Activated effector memory CD4-positive, alpha-beta T cell treated with Interleukin-2 at 50 U/mL for 16 hours (primary cell): Measurements from ENCODE around the gene GNB2.
A peak's percentile ranks its signal among the peaks of the same experiment; 100 is the strongest.
"Not testable (repeated sequence)": the region's sequence is repeated elsewhere in the genome, so short reads cannot be mapped to it uniquely, and the experiment has no call there.

Experiments used
- DNase-seq: peaks from one replicate; pipeline ENCODE4 v3.0.0-alpha.2; 2020

GNB2 gene

DNA sequence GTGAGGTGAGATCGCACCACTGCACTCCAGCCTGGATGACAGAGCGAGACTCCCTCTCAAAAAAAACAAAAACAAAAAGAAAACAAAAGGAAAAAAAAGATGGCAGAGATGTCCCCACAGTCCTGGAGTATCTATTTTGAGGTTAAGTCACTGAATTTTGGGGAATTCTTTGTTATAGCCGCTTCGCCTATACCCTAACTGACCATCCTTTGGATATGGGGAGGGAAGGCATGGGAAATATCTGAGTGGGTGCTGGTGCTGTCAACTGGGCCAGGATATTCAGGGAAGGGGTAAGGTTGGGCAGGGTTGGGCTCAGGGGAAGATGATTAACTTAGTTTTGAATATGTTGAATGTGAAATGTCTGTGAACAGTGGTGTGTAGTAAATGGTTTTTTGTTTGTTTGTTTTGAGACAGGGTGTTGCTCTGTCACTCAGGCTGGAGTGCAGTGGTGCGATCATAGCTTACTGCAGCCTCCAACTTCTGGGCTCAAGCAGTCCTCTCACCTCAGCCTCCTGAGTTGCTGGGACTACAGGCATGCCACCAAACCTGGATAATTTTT lies 8.3 kb upstream of the GNB2 start:
- DNase-seq: no peak

GRCh38 chr7:100667331-100668068 lies 6.0 kb upstream of the GNB2 start:
- no peak for DNase-seq

DNA sequence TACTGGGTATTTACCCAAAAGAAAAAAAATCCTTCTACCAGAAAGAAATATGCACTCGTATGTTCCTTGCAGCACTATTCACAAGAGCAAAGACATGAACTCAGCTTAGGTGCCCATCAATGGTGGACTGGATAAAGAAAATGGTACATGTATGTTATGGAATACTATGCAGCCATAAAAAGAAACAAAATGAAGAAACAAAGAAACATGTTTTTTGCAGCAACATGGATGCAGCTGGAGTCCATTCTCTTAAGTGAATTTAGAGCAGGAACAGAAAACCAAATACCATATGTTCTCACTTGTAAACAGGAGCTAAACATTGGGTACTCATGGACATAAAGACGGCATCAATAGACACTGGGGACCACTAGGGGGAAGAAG lies 5.5 kb upstream of the GNB2 start:
- no peak for DNase-seq

DNA sequence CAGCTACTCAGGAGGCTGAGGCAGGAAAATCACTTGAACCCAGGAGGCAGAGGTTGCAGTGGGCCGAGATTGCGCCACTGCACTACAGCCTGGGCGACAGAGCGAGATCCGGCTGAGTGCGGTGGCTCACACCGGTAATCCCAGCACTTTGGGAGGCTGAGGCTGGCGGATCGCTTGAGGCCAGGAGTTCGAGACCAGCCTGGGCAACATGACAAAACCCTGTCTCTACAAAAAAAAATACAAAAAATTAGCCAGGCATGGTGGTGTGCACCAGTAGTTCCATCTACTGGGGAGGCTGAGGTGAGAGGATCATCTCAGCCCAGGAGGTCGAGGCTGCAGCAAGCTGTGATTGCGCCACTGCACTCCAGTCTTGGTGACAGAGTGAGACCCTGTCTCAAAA lies 4.4 kb upstream of the GNB2 start:
- not testable (repeated sequence) for DNase-seq

GRCh38 chr7:100670074-100670473 lies 3.5 kb upstream of the GNB2 start:
- no peak for DNase-seq

DNA sequence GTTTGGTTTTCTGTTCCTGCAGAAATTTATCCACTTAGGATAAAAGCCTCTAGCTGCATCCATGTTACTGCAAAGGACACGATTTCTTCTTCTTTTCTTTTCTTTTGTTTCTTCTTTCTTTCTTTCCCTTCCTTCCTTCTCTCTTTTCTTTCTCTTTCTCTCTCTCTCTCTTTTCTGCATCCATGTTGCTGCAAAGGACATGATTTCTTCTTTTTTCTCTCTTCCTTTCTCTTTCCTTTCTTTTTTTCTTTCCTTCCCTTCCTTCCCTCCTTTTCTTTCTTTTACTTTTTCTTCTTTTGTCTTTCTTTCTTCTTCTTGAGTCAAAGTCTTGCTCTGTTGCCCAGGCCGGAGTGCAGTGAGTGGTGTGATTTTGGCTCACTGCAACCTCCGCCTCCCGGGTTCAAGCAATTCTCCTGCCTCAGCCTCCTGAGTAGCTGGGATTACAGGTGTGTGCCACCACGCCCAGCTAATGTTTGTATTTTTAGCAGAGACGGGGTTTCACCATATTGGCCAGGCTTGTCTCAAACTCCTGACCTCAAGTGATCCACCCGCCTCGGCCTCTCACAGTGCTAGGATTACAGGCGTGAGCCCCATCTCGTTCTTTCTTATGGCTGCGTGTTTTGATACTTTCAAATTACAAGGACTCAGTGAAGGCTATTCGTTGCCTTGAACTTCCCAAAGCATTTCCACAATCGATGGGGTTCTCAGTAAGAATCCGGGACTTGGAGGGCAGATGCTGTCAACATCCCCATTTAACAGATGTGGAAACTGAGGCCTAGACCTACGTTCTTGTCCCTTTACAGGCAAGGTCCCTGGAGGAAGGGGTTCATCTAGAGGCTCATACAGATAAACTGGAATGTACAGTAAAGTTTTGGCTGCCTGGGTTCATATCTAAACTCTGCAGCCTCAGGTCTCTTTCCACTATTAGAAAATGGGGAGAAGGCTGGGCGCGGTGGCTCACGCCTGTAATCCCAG lies 1.9 kb upstream of the GNB2 start:
- DNase-seq: no peak

DNA sequence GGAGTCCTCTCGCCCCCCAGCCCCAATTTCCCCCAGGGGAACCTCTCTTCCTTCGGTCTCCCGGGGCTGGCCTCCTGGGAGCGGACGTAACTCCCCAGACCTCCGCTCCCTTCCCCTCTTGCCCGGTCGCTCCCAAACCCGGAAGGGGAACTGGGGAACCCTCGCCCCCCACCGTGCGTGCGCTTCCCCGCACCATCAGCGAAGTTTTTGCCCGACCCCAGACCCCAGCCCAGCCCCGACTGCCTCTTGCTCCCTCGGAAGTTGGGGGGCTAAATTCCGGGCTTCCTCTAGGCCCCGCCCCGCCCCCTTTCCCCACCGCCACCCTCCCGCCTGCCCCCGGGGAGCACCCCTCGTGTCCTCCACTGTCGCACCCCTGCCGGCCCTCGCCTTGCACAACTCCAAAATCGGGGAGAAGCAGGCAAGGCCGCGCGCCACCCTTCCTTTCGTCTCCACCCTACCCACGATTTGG lies 436 bp downstream of the GNB2 start:
- DNase-seq: peak; percentile 37

GRCh38 chr7:100674411-100675104 lies 1.0 kb downstream of the GNB2 start:
- DNase-seq: peak; percentile 32

DNA sequence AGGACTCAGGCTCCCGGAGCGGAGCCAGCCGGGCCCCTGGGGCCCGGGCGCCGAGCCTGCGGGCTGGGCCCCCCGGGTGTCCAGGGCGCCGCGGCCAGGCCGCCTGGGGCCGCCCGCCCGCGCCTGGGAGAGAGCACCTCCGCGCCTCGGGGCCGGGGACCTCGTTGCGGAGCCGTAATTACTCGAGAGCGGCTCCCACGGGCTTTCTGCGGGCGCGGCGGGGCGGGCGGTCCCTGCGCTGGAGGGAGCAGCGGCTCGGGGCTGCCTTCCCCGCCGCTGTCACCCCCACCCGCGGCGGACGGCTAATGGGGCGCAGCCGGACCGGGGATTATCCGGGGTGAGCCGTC lies 1.5 kb downstream of the GNB2 start:
- peak; percentile 29 for DNase-seq

- DNase-seq: peak; percentile 84
Observed at GRCh38 chr7:100675581-100676350, 2.2 kb downstream of the GNB2 start.

DNA sequence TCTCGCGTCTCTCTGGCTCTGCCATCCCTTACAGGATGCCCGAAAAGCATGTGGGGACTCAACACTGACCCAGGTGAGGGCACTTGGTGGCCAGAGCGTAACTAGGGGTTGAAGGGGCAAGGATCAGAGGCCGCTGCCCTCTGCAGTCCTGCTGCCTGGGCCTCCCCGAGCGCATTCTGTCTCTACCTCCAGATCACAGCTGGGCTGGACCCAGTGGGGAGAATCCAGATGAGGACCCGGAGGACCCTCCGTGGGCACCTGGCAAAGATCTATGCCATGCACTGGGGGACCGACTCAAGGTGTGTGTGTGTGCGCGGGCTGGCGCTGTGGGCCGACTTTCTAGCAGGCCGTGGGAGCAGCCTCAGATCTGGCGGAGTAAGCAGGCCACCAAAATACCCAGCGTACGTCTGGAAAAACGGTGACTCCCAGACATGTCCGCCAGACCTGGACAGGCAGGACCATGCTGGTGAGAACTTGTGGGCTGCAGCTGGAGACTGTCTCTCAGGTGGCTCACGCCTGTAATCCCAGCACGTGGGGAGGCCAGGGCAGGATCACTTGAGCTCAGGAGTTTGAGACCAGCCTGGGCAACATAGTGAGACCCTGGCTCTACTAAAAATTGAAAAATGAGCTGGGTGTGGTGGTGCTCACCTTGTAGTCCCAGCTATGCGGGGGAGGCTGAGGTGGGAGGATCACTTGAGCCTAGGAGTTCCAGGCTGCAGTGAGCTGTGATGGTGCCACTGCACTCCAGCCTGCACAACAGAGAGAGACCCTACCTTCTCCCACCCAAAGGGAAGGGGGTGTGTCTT lies 3.2 kb downstream of the GNB2 start:
- no peak for DNase-seq

GRCh38 chr7:100677308-100678267 lies 4.0 kb downstream of the GNB2 start:
- no peak for DNase-seq

DNA sequence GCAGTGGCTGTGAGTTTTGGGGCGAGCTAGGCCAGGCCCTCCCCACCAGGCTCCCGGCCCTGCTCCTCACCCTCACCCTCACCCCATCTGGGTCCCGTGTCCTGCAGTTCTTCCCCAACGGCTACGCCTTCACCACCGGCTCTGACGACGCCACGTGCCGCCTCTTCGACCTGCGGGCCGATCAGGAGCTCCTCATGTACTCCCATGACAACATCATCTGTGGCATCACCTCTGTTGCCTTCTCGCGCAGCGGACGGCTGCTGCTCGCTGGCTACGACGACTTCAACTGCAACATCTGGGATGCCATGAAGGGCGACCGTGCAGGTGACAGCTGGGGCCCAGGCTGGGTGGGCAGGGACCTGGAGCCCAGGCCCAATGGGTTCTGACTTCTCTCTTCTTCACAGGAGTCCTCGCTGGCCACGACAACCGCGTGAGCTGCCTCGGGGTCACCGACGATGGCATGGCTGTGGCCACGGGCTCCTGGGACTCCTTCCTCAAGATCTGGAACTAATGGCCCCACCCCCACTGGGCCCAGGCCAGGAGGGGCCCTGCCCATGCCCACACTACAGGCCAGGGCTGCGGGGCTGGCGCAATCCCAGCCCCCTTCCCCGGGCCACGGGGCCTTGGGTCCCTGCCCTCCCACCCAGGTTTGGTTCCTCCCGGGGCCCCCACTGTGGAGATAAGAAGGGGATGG lies 4.9 kb downstream of the GNB2 start:
- no peak for DNase-seq

- no peak for DNase-seq
Observed at GRCh38 chr7:100679129-100679926, 5.8 kb downstream of the GNB2 start.

DNA sequence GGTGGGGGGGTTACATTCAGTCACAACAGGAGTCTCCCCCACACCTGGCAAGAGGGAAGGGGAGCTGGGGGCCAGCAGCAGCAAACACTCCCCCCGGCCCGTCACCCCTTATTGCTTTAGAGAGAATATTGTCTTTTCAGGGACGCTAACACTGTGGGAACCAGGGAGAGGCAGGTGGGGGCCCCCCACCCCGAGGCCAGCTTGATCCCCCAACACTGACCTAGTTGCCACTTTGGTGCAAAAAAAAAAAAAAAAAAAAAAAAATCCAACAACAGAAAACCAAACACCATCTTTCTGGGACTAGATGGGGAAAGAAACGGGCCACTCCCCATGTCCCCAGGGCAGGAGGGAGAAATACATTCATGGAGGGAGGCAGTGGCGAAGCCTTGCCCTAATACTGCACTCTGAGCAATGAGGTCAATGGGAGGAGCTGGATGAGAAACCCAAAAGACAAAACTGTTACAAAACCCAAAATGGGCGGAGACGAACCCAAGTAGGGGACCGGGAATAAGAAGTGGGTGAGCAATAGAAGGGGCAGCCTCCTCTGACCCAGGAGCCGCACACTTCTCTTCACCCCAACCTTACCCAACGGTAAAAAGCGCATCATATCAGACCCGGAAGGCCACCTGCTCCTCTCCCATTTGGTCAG lies 6.5 kb downstream of the GNB2 start:
- no peak for DNase-seq

DNA sequence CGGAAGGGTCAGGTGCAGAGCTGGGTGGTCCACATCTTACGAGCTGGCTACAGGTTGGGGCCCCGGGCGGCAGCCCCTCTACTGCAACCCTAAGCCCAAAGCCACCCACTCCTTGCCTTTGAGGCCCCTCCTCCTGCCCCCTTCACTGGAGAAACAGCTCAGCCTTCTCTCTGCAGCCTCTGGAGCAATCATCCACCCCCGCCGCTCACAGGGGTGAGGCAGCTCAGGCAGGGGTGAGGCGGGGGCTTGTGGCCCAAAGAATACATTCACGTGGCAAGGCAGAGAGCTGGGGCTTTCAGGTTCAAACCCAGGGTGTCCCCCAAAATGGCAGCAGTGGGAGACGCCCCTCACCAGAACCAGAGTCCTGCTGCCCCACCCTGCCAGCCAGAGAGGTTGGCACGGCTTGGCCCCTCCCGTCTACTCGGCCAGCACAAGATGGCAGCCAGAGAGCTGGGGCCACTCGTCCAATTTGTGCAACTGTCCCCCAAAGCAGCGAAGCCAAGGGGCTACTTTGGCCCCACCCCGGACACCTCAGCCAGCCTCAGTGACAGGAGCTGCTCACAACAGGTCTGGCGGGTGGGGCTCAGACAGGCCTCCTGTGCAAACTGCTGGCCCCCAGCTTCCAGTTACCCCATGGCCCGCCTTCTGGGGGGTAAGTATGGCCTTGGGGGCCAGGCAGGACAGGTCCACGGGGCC lies 7.2 kb downstream of the GNB2 start:
- DNase-seq: no peak

DNA sequence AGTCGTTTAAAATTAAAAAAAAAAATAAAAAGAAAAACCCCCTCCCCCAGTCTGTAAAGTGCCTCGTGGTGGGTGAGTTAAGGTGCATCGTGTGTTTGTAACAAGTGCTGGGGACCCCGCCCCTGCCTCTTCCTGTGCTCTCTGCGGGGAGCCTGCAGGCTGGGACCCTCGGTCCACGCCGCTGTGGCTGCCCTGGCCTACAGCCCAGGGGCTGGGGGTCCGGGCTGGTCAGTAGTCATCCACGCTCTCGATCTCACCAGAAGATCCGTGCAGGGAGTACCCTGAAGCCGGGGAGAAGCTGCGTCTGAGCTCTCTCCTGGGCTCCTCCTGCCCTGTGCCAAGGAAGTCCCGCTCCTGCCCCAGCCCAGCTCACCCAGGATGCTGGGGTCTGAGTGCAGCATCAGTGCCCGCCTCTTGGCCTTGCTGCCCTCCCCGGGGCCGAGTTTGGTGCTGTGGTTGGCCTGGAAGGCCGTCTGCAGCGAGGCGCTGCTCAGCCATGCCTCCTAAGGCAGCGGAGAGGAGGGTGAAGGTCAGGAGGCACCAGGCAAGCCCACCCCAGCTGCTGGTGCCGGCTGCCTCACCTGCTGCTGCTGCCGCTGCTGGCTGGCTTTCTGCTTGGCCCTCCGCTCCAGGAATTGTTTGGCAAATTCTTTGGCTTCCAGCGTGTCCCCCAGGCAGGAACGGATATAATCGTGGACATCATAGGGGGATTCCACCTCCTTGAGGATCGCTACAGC lies 8.1 kb downstream of the GNB2 start:
- DNase-seq: no peak
